HEK293 (cell line): Measurements from ENCODE around the gene HPCA.

ENCODE experiments used
- GLI2 ChIP-seq: fragments of 450-650 bp; formaldehyde crosslinking; IDR thresholded peaks from 2 replicates; pipeline ENCODE4; 2017; ENCODE audit warnings: missing biosample characterization, missing genetic modification characterization, low read depth, borderline replicate concordance
- HOXA7 ChIP-seq: sonication (generic); formaldehyde crosslinking; IDR thresholded peaks from 2 replicates; pipeline ENCODE4 v1.8.1; 2022; ENCODE audit warnings: missing genetic modification reagents, borderline replicate concordance
- KLF1 ChIP-seq: fragments of 450-650 bp; formaldehyde crosslinking; IDR thresholded peaks from 2 replicates; pipeline ENCODE4 v1.5.1; 2016; ENCODE audit warnings: missing biosample characterization, missing genetic modification characterization
- REPIN1 ChIP-seq: fragments of 450-650 bp; formaldehyde crosslinking; IDR thresholded peaks from 2 replicates; pipeline ENCODE4 v1.5.1; 2017; ENCODE audit warnings: missing biosample characterization, missing genetic modification characterization, low read depth
- SCRT2 ChIP-seq: fragments of 450-650 bp; formaldehyde crosslinking; IDR thresholded peaks from 2 replicates; pipeline ENCODE4 v1.5.1; 2016; ENCODE audit warnings: missing biosample characterization, missing genetic modification characterization
- ZBTB7A ChIP-seq: fragments of 450-650 bp; formaldehyde crosslinking; IDR thresholded peaks from 2 replicates; pipeline ENCODE4 v1.5.1; 2016; ENCODE audit warnings: low read depth, missing biosample characterization, missing genetic modification characterization
- ZBTB8A ChIP-seq: fragments of 450-650 bp; formaldehyde crosslinking; IDR thresholded peaks from 2 replicates; pipeline ENCODE4 v1.5.1; 2016; ENCODE audit warnings: missing biosample characterization, missing genetic modification characterization
- ZFP41 ChIP-seq: fragments of 450-650 bp; formaldehyde crosslinking; IDR thresholded peaks from 2 replicates; pipeline ENCODE4 v1.5.1; 2016; ENCODE audit warnings: missing biosample characterization, missing genetic modification characterization, borderline replicate concordance
- ZNF112 ChIP-seq: fragments of 450-650 bp; formaldehyde crosslinking; IDR thresholded peaks from 2 replicates; pipeline ENCODE4 v1.5.0; 2017; ENCODE audit warnings: missing biosample characterization, missing genetic modification characterization
- ZNF16 ChIP-seq: fragments of 450-650 bp; formaldehyde crosslinking; IDR thresholded peaks from 2 replicates; pipeline ENCODE4 v1.5.1; 2016; ENCODE audit warnings: low read depth, missing biosample characterization, missing genetic modification characterization
- ZNF169 ChIP-seq: fragments of 450-650 bp; formaldehyde crosslinking; IDR thresholded peaks from 2 replicates; pipeline ENCODE4 v1.5.1; 2016; ENCODE audit warnings: missing biosample characterization, missing genetic modification characterization
- ZNF174 ChIP-seq: fragments of 450-650 bp; formaldehyde crosslinking; IDR thresholded peaks from 2 replicates; pipeline ENCODE4 v1.5.0; 2017; ENCODE audit warnings: missing biosample characterization, mild to moderate bottlenecking, missing genetic modification characterization
- ZNF184 ChIP-seq: fragments of 450-650 bp; IDR thresholded peaks from 2 replicates; pipeline ENCODE4 v1.5.1; 2018; ENCODE audit warnings: missing biosample characterization, mild to moderate bottlenecking, missing genetic modification characterization
- ZNF335 ChIP-seq: fragments of 450-650 bp; formaldehyde crosslinking; conservative IDR thresholded peaks from 2 replicates; pipeline ENCODE4 v1.5.1; 2016; ENCODE audit warnings: missing biosample characterization, missing genetic modification characterization
- ZNF362 ChIP-seq: fragments of 450-650 bp; formaldehyde crosslinking; IDR thresholded peaks from 2 replicates; pipeline ENCODE4 v1.5.1; 2016; ENCODE audit warnings: missing biosample characterization, missing genetic modification characterization
- ZNF366 ChIP-seq: fragments of 450-650 bp; formaldehyde crosslinking; conservative IDR thresholded peaks from 2 replicates; pipeline ENCODE4 v1.5.1; 2016; ENCODE audit warnings: missing biosample characterization, missing genetic modification characterization
- ZNF391 ChIP-seq: fragments of 450-650 bp; formaldehyde crosslinking; IDR thresholded peaks from 2 replicates; pipeline ENCODE4 v1.5.1; 2016; ENCODE audit warnings: low read depth, missing biosample characterization, missing genetic modification characterization, borderline replicate concordance
- ZNF404 ChIP-seq: fragments of 450-650 bp; formaldehyde crosslinking; IDR thresholded peaks from 2 replicates; pipeline ENCODE4 v1.5.1; 2017; ENCODE audit warnings: missing biosample characterization, missing genetic modification characterization
- ZNF529 ChIP-seq: fragments of 450-650 bp; formaldehyde crosslinking; IDR thresholded peaks from 2 replicates; pipeline ENCODE4 v1.5.1; 2017; ENCODE audit warnings: missing genetic modification characterization, missing biosample characterization; ENCODE audit not compliant: insufficient replicate concordance
- ZNF544 ChIP-seq: fragments of 450-650 bp; formaldehyde crosslinking; IDR thresholded peaks from 2 replicates; pipeline ENCODE4 v1.5.0; 2017; ENCODE audit warnings: missing biosample characterization, missing genetic modification characterization
- ZNF747 ChIP-seq: fragments of 450-650 bp; formaldehyde crosslinking; IDR thresholded peaks from 2 replicates; pipeline ENCODE4 v1.5.1; 2016; ENCODE audit warnings: missing biosample characterization, missing genetic modification characterization
- ZNF76 ChIP-seq: fragments of 450-650 bp; formaldehyde crosslinking; IDR thresholded peaks from 2 replicates; pipeline ENCODE4; 2016; ENCODE audit warnings: low read depth, missing biosample characterization, missing genetic modification characterization, borderline replicate concordance
- ZSCAN18 ChIP-seq: fragments of 450-650 bp; formaldehyde crosslinking; IDR thresholded peaks from 2 replicates; pipeline ENCODE4 v1.5.1; 2016; ENCODE audit warnings: missing biosample characterization, missing genetic modification characterization
- ZXDB ChIP-seq: fragments of 450-650 bp; formaldehyde crosslinking; IDR thresholded peaks from 2 replicates; pipeline ENCODE4 v1.5.1; 2016; ENCODE audit warnings: missing biosample characterization, missing genetic modification characterization
- TF ChIP-seq, protein P1 (sequence below): fragments of 450-650 bp; formaldehyde crosslinking; conservative IDR thresholded peaks from 2 replicates; pipeline ENCODE4 v1.5.1; 2016; ENCODE audit warnings: low read depth, missing biosample characterization, missing genetic modification characterization
- TF ChIP-seq, protein P2 (sequence below): fragments of 450-650 bp; formaldehyde crosslinking; IDR thresholded peaks from 2 replicates; pipeline ENCODE4 v1.5.1; 2016; ENCODE audit warnings: missing biosample characterization, missing genetic modification characterization, low read depth
- TF ChIP-seq, protein P3 (sequence below): fragments of 450-650 bp; formaldehyde crosslinking; IDR thresholded peaks from 2 replicates; pipeline ENCODE4 v1.5.1; 2016; ENCODE audit warnings: missing biosample characterization, missing genetic modification characterization

HPCA gene

DNA sequence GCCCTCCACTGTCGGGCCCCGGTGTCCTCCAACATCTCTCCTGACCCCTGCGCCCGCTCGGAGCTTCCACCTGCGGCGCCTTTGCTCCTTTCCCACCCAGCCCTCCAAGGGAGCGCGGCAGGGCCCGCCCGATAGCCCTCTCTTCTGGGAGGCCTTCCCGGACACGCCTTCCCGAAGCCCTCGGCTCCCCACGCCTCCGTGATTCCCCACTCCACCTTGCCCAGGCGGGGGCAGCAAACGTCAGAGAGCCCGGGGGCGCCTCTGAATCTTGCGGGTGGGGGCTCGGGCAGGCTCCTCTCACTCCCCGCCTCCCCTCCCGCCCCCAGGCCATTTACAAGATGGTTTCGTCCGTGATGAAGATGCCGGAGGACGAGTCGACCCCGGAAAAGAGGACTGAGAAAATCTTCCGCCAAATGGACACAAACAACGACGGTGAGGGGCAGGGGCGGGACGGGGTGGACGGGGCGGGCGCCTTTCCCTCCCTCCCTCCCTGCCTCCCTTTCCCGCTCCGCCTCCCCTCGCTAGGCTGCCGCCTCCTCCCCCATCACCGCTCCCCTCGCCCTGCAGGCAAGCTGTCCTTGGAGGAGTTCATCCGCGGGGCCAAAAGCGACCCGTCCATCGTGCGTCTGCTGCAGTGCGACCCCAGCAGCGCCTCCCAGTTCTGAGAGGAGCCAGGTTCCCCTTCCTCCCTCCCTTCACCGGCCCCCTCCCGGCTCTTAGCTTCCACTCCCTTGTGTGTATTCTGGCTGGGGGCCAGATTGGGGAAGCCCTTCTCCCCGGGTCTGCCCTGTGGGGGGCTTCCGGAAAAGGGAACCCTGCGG lies 7.1 kb downstream of the HPCA start (continued):
- TF ChIP-seq SCRT2 (tag by site-specific recombination) (no peak), ZNF76 (tag by site-specific recombination) (peak; percentile 66; the same call in 1 of the 2 replicates), GLI2 (tag by site-specific recombination) (no peak), ZNF174 (tag by site-specific recombination) (no peak), ZNF184 (tag by site-specific recombination) (no peak), ZNF544 (no peak), ZSCAN18 (no peak), ZNF404 (tag by site-specific recombination) (no peak), REPIN1 (tag by site-specific recombination) (no peak), ZNF112 (no peak), ZNF335 (peak; percentile 55), ZNF391 (no peak), ZXDB (tag by site-specific recombination) (no peak), ZFP41 (tag by site-specific recombination) (no peak), ZBTB7A (tag by site-specific recombination) (no peak), HOXA7 (no peak), ZNF366 (tag by site-specific recombination) (no peak), ZNF362 (no peak), ZNF747 (no peak), ZNF529 (tag by site-specific recombination) (no peak), ZBTB8A (tag by site-specific recombination) (peak; percentile 79), KLF1 (peak; percentile 48; the same call in 1 of the 2 replicates), ZNF16 (tag by site-specific recombination) (no peak), ZNF169 (tag by site-specific recombination) (no peak)
- TF ChIP-seq, protein P1, sequence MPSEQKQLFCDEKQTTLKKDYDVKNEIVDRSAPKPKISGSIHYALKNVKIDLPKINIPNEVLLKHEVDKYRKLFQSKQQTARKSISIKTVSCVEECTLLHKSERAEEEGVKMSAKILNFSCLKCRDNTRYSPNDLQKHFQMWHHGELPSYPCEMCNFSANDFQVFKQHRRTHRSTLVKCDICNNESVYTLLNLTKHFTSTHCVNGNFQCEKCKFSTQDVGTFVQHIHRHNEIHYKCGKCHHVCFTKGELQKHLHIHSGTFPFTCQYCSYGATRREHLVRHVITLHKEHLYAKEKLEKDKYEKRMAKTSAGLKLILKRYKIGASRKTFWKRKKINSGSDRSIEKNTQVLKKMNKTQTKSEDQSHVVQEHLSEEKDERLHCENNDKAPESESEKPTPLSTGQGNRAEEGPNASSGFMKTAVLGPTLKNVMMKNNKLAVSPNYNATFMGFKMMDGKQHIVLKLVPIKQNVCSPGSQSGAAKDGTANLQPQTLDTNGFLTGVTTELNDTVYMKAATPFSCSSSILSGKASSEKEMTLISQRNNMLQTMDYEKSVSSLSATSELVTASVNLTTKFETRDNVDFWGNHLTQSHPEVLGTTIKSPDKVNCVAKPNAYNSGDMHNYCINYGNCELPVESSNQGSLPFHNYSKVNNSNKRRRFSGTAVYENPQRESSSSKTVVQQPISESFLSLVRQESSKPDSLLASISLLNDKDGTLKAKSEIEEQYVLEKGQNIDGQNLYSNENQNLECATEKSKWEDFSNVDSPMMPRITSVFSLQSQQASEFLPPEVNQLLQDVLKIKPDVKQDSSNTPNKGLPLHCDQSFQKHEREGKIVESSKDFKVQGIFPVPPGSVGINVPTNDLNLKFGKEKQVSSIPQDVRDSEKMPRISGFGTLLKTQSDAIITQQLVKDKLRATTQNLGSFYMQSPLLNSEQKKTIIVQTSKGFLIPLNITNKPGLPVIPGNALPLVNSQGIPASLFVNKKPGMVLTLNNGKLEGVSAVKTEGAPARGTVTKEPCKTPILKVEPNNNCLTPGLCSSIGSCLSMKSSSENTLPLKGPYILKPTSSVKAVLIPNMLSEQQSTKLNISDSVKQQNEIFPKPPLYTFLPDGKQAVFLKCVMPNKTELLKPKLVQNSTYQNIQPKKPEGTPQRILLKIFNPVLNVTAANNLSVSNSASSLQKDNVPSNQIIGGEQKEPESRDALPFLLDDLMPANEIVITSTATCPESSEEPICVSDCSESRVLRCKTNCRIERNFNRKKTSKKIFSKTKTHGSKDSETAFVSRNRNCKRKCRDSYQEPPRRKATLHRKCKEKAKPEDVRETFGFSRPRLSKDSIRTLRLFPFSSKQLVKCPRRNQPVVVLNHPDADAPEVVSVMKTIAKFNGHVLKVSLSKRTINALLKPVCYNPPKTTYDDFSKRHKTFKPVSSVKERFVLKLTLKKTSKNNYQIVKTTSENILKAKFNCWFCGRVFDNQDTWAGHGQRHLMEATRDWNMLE (tag by site-specific recombination), result no peak
- TF ChIP-seq, protein P2, sequence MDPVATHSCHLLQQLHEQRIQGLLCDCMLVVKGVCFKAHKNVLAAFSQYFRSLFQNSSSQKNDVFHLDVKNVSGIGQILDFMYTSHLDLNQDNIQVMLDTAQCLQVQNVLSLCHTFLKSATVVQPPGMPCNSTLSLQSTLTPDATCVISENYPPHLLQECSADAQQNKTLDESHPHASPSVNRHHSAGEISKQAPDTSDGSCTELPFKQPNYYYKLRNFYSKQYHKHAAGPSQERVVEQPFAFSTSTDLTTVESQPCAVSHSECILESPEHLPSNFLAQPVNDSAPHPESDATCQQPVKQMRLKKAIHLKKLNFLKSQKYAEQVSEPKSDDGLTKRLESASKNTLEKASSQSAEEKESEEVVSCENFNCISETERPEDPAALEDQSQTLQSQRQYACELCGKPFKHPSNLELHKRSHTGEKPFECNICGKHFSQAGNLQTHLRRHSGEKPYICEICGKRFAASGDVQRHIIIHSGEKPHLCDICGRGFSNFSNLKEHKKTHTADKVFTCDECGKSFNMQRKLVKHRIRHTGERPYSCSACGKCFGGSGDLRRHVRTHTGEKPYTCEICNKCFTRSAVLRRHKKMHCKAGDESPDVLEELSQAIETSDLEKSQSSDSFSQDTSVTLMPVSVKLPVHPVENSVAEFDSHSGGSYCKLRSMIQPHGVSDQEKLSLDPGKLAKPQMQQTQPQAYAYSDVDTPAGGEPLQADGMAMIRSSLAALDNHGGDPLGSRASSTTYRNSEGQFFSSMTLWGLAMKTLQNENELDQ (tag by site-specific recombination), result no peak
- TF ChIP-seq, protein P3, sequence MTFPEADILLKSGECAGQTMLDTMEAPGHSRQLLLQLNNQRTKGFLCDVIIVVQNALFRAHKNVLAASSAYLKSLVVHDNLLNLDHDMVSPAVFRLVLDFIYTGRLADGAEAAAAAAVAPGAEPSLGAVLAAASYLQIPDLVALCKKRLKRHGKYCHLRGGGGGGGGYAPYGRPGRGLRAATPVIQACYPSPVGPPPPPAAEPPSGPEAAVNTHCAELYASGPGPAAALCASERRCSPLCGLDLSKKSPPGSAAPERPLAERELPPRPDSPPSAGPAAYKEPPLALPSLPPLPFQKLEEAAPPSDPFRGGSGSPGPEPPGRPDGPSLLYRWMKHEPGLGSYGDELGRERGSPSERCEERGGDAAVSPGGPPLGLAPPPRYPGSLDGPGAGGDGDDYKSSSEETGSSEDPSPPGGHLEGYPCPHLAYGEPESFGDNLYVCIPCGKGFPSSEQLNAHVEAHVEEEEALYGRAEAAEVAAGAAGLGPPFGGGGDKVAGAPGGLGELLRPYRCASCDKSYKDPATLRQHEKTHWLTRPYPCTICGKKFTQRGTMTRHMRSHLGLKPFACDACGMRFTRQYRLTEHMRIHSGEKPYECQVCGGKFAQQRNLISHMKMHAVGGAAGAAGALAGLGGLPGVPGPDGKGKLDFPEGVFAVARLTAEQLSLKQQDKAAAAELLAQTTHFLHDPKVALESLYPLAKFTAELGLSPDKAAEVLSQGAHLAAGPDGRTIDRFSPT (tag by site-specific recombination), result no peak
